T-helper 2 cell (primary cell): ENCODE measurements around the gene COL27A1.

Experiments
- DNase-seq, 5 experiments: peaks; one replicate each; pipeline versions ENCODE4 v3.0.0 to v3.0.0-alpha.2; 2012 to 2022

The COL27A1 gene

DNA sequence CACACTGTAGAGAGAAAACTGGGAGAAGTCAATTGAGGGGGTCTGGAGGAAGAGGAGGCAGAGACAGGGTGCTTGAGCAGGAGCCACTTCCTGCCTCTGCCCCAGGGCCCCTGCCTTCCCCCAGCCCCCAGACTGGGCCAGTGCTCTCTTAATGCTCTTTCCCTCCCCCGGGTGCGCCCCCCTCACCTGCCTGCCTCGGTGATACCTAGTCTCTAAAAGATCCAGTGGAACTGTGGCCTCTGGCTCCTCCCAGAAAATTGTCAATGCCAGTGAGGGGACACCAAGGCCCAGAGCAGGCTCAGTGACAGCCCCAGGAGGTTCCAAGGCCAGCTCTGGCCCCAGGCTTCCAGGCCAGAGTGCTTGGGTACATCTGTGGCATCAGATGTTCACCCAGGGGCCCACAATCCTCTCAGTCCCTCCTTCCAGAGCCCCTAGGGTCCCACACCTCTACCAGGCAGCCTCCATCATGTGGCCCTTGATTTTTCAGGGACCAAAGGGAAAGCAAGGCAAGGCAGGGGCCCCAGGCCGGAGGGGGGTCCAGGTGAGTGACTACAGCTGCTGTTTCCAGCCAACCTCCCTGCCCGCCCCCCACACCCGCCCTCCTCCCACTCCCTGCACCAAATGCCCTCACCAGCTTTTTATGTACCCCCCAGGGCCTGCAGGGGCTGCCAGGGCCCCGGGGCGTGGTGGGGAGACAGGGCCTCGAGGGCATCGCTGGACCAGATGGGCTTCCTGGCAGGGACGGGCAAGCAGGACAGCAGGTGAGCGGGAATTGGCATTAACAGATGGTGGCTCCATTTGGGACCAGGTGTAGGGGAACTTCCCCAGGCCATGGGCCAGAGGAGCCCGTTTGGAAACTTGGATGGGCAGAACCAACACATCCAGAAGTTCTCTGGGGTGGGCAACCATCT, 134.5 kb downstream of the COL27A1 start:
- DNase-seq: no peak

GRCh38 chr9:114290561-114290986, 135.2 kb downstream of the COL27A1 start:
- DNase-seq: no peak

GRCh38 chr9:114291064-114291474, 135.7 kb downstream of the COL27A1 start:
- DNase-seq: peak; percentile 25 to 57 (median 52)

DNA sequence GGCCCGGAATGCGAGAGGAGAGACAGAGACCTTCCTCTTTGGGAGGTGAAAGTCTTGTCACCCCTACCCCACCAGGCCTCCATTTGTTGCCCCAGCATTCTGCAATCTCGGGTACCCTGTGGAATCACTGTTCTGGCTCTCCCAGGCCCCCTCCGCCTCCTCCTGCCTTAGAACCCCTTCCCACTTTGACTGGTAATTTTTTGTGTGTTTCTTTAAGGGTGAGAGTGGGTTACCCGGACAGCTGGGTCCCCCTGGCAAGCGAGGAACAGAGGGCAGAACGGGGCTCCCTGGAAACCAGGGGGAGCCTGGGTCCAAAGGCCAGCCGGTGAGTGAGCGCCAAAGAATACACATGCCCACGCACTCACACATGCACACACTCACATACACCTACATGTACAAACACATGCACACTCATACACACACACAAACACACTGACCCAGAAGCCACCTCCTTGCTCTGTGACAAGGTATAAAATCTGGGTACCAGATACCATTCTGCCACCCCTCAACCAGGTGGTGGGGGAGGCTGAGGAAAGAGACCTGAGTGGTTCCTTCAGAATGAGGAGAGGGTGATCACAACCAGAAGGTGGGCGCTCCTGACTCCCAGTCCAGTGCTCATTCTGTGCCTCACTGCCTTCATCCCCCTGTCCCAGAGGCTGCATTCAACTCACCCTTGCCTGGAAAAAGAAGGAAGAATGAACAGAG, 136.7 kb downstream of the COL27A1 start:
- no peak for DNase-seq

DNA sequence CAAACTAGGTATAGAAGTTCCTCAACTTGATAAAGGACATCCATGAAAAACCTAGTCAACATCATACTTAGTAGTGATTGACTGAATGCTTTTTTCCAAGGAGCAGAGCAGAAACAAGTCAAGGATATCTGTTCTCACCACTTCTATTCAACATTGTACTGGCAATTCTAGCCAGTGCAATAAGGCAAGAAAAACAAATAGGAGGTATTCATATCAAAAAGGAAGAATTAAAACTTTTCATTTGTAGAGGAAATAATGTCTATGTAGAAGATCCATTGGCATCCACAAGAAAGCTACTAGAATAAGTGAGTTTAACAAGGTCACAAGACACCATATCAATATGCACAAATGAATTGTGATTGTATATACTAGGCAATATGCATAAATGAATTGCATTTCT, 139.3 kb downstream of the COL27A1 start:
- no peak for DNase-seq

GRCh38 chr9:114296338-114296737, 141.0 kb downstream of the COL27A1 start:
- no peak for DNase-seq

DNA sequence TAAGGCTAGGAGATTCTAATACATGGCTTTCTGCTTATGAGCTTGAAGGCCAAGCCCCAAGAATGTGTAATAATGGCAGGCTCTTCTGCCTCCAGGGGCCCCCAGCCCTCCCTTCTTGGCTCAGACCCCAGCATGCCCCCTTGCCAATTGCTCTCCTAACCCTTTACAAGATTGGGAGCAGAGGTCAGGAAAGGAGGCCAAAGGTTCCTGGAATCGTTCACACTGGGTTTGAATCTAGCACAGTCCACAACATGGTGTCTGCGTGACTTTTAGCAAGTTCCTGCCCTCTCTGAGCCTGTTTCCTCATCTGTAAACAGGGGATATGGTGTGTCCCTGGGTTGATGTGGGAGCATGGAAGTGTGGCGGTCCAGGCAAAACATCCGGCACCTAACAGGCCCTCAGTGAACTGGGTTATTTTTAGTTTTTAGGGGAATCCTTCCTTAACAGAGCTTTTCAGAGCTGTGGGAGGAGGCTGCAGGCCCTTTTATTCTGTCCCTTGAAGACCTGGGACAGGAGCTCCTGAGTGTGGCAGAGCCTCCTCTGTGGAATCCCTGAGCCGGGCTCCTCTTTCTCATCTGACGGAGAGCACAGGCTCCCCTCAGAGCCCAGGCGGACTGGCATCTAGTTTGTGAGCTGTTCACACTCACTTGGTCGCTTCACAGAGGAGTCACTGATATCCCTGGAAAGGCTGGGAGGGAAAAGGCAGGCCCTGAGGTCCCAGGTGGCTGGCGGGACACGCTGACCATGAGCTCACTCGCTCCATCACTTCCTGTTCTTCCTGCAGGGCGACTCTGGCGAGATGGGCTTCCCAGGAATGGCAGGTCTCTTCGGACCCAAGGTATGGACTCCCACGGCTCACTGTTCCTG, 144.2 kb downstream of the COL27A1 start:
- no peak for DNase-seq

GRCh38 chr9:114300153-114300845, 145.0 kb downstream of the COL27A1 start:
- no peak for DNase-seq

GRCh38 chr9:114300846-114301797, 145.8 kb downstream of the COL27A1 start:
- DNase-seq: no peak

DNA sequence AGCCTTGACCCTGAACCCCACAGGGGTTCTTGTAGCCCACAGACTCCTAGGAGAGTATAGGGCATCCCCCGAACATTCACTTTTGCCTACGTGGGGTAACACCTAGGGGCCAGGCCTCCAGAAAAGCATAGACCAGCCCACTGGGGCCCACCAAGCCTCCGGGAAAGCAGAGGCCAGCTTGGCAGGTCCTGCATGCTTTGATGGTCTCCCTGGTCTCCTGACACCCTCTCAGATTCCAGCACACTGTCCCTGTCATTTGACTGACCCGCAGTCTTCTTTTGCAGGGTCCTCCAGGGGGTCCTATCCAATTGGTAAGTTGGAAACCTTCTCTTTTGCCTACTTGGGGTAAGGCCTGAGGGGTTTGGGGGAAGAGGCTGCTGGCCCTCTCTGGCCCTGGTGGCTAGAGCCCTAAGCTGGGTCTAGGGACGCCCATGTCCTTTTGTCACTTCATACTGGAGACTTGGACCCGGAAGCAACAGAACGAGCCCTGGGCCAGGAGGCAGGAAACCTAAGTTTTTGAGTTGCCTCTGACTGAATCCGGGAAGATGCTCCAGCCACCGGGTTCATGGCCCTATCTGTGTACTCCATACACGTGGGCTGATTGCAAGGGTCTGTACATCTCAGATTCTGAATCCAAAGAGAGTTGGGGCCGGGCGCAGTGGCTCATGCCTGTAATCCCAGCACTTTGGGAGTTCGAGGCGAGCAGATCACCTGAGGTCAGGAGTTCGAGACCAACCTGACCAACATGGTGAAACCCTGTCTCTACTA, 146.6 kb downstream of the COL27A1 start:
- no peak for DNase-seq

GRCh38 chr9:114302727-114303126, 147.4 kb downstream of the COL27A1 start:
- DNase-seq: no peak

- no peak for DNase-seq
These were observed 148.2 kb downstream of the COL27A1 start for GRCh38 chr9:114303571-114303970.

DNA sequence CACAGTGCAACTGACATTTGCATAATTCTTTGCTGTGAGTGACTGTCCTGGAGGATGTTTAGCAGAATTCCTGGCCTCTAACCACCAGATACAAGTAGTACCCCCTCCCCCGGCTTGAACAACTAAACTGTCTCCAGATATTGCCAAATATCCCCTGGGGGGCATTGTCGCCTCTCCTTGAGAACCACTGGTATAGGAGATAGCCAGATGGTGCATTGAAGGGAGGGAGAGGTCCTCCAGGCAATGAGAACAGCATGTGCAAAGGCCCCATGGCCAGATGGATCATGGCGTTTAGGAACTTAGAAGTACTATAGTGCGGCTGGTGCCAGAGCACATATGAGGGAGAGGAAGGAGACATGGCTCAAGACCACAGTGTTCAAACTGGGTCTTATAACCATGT, 148.6 kb downstream of the COL27A1 start:
- no peak for DNase-seq

GRCh38 chr9:114304416-114305188, 149.3 kb downstream of the COL27A1 start:
- DNase-seq: no peak

DNA sequence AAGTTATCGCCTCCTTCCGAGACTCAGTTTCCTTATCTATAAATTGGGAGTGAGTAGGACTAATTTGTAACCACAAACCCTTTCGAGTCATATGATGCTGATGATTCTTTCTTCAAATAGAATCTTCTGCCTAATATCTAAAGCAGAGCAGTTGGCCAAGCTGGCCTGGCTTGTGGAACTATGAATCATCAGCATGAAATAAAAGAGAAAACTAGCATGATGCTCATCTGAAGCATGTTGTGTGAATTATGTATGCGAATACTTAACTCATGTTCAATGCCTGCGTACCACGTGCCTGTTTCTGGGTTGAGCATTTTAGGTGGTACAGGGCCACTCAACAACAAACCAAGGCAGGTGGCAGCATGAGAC, 152.5 kb downstream of the COL27A1 start:
- no peak for DNase-seq

GRCh38 chr9:114308361-114308950, 153.1 kb downstream of the COL27A1 start:
- DNase-seq: no peak

GRCh38 chr9:114309096-114309495, 153.8 kb downstream of the COL27A1 start:
- DNase-seq: no peak

DNA sequence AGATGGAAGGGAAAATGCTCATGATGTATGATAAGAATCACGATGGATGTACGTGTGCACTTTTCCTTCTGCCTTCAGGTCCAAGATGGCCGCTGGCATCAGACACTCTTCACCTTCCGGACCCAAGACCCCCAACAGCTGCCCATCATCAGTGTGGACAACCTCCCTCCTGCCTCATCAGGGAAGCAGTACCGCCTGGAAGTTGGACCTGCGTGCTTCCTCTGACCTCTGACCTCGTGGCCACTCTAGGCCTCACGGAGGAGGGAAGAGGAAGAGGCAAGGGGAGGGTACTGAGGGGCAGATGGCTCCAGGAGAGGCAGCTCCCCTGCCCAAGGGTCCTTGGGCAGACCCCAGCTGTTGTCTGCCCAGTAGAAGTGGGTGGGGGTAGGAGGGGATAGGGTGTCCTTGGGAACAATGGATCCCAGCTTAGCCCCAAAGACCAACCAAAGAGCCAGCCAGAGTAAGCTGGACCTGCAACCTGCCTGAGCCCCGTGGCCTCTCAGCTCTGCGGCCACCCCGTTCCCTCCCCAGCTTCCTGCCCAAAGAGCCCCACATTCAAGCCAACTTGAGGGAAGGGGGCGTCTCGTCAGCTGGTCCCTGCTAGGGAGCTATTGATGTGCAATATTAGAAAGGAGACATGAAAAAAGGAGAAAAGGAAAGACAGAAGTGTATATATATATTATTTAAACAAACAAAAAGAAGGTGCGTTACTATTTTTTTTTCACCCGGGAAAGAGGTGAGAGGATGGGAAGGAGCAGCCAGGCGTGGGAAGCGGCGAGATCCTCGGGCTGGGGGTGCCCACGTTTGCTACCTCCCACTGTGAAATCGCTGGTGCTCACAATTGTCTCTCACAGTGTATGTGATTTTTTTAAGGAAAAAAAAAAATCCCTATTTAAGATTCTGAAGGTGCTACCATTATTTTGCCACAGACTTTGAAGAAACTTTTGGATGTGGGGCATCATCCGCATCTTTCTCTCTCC, 155.4 kb downstream of the COL27A1 start:
- DNase-seq: no peak
